Panc1 (cell line): ENCODE results near the gene ZNF420. TPM values are rescaled to one million over a fixed set of nuclear protein-coding genes. Genes with fewer than 3 reads are reported as not detected.

Source experiments
- ATAC-seq: fragments of 200-7000 bp; cut with Tn5 transposase; 2 replicates; pipeline ENCODE4 v1.9.1; 2020; ENCODE audit warnings: mild to moderate bottlenecking, moderate library complexity
- BruUV-seq: library from RNA; stranded (reverse); fragments of 400-500 nt; replicated peaks from 2 replicates; lab custom pipeline; 2021; lab: Mats Ljungman, UMichigan
- CTCF ChIA-PET: fragments of 300-600 bp; sonication (Branson Sonifier 250); formaldehyde crosslinking; loops from one replicate; lab custom pipeline; 2022; ENCODE audit warnings: antibody characterized with exemption; lab: Charles Lee
- POLR2A ChIA-PET: fragments of 300-600 bp; sonication (Branson Sonifier 250); formaldehyde crosslinking; loops from one replicate; lab custom pipeline; 2022; ENCODE audit warnings: antibody characterized with exemption; lab: Charles Lee
- DNase-seq: peaks from one replicate; pipeline ENCODE4 v3.0.0-alpha.2; 2010; ENCODE audit warnings: low read depth, low spot score
- H3K27ac ChIP-seq: 2 replicates; pipeline ENCODE4 v1.5.1; 2011; ENCODE audit warnings: mild to moderate bottlenecking, low read length, inconsistent platforms
- H3K27me3 ChIP-seq: fragments of 200-500 bp; sonication (Bioruptor generic); 2 replicates; pipeline ENCODE4 v1.6.0; 2014; ENCODE audit warnings: low read length, inconsistent platforms; ENCODE audit not compliant: control insufficient read depth, insufficient read depth
- H3K36me3 ChIP-seq: fragments of 200-500 bp; sonication (Bioruptor generic); 2 replicates; pipeline ENCODE4 v1.5.1; 2014; ENCODE audit warnings: inconsistent platforms, mild to moderate bottlenecking, low read length, moderate library complexity; ENCODE audit not compliant: control insufficient read depth, insufficient read depth
- H3K4me1 ChIP-seq: 2 replicates; pipeline ENCODE4 v1.5.1; 2011; ENCODE audit warnings: inconsistent platforms, mild to moderate bottlenecking, low read length, moderate library complexity; ENCODE audit not compliant: control insufficient read depth, insufficient read depth
- H3K4me3 ChIP-seq, 2 experiments: 2 replicates each; pipeline ENCODE4 v1.5.1; 2011 to 2012; ENCODE audit warnings: low read depth in 2 of 2, low read length in 2 of 2, mild to moderate bottlenecking in 2 of 2, inconsistent platforms in 1 of 2, moderate library complexity in 1 of 2
- H3K9me3 ChIP-seq: fragments of 200-500 bp; sonication (Bioruptor generic); 2 replicates; pipeline ENCODE4 v1.5.1; 2014; ENCODE audit warnings: low read depth, mild to moderate bottlenecking, inconsistent platforms, low read length, moderate library complexity; ENCODE audit not compliant: control insufficient read depth, insufficient read depth
- POLR2AphosphoS5 ChIP-seq: IDR thresholded peaks from 2 replicates; pipeline ENCODE4 v1.6.1; 2012; ENCODE audit warnings: mild to moderate bottlenecking, low read depth, low read length, moderate library complexity
- SIN3A ChIP-seq: IDR thresholded peaks from 2 replicates; pipeline ENCODE4 v1.6.1; 2012; ENCODE audit warnings: low read depth, mild to moderate bottlenecking, low read length, moderate library complexity, borderline replicate concordance; ENCODE audit not compliant: insufficient read depth
- TCF7L2 ChIP-seq: IDR thresholded peaks from 2 replicates; pipeline ENCODE4 v1.6.1; 2011; ENCODE audit warnings: mild to moderate bottlenecking, low read depth, low read length, inconsistent platforms
- in situ Hi-C: cut with HindIII; loops from 2 replicates; pipeline ENCODE4 v1.10.0; 2016; ENCODE audit warnings: low sequenced_read_pairs, low pct_unique_long_range_greater_than_20kb
- intact Hi-C: fragments of 100-400 bp; cut with micrococcal nuclease; formaldehyde crosslinking; loops from one replicate; pipeline ENCODE4 v1.10.0; 2022; ENCODE audit not compliant: unreplicated experiment
- total RNA-seq: library from RNA; stranded (reverse); gene quantifications from one replicate; pipeline ENCODE4 v1.2.1, GENCODE V29; 2021; ENCODE audit not compliant: unreplicated experiment
- TF ChIP-seq, protein P1 (sequence below): fragments of 450-650 bp; IDR thresholded peaks from 2 replicates; pipeline ENCODE4 v1.5.1; 2017; ENCODE audit warnings: mild to moderate bottlenecking
- TF ChIP-seq, protein P2 (sequence below), 2 experiments: IDR thresholded peaks; 2 replicates each; pipeline ENCODE4 v1.6.1; 2011 to 2012; ENCODE audit warnings: low read depth in 2 of 2, control low read depth in 1 of 2, low read length in 1 of 2, mild to moderate bottlenecking in 1 of 2, moderate library complexity in 1 of 2; ENCODE audit not compliant: insufficient read depth in 1 of 2

ZNF420 gene
- total RNA-seq, 1 experiment from 2014 or later: 13.7 TPM

DNA sequence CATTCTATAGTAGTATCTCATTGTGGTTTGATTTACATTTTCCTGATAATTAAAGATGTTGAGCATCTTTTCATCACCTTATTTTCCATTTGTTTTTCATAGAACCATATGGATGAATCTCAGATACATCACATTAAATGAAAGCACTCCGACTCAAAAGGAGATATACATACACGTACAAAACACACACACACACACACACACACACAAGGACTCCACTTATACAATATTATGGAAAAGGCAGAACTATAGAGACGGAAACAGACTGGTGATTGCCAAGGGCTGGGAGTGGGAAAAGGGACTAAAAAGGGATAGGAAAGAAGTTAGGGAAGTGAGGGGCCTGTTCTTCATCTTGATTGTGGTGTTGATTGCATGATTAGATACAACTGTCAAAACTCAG lies 70.0 kb downstream of the ZNF420 start:
- CTCF ChIA-PET: no interaction called here
- POLR2A ChIA-PET: no interaction called here
- DNase-seq (no peak), ATAC-seq (no peak)
- no peaks in the 10 kb centered on the region for H3K27me3 ChIP-seq
- peaks cover 58% of the 10 kb centered on the region for H3K9me3 ChIP-seq
- H3K4me1 ChIP-seq: no peaks in the 10 kb centered on the region
- H3K4me3 ChIP-seq: no peak overlapping the region
- TF ChIP-seq SIN3A (no peak), TCF7L2 (no peak), POLR2AphosphoS5 (no peak)
- TF ChIP-seq, protein P1, sequence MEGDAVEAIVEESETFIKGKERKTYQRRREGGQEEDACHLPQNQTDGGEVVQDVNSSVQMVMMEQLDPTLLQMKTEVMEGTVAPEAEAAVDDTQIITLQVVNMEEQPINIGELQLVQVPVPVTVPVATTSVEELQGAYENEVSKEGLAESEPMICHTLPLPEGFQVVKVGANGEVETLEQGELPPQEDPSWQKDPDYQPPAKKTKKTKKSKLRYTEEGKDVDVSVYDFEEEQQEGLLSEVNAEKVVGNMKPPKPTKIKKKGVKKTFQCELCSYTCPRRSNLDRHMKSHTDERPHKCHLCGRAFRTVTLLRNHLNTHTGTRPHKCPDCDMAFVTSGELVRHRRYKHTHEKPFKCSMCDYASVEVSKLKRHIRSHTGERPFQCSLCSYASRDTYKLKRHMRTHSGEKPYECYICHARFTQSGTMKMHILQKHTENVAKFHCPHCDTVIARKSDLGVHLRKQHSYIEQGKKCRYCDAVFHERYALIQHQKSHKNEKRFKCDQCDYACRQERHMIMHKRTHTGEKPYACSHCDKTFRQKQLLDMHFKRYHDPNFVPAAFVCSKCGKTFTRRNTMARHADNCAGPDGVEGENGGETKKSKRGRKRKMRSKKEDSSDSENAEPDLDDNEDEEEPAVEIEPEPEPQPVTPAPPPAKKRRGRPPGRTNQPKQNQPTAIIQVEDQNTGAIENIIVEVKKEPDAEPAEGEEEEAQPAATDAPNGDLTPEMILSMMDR: no peak
- TF ChIP-seq, protein P2, sequence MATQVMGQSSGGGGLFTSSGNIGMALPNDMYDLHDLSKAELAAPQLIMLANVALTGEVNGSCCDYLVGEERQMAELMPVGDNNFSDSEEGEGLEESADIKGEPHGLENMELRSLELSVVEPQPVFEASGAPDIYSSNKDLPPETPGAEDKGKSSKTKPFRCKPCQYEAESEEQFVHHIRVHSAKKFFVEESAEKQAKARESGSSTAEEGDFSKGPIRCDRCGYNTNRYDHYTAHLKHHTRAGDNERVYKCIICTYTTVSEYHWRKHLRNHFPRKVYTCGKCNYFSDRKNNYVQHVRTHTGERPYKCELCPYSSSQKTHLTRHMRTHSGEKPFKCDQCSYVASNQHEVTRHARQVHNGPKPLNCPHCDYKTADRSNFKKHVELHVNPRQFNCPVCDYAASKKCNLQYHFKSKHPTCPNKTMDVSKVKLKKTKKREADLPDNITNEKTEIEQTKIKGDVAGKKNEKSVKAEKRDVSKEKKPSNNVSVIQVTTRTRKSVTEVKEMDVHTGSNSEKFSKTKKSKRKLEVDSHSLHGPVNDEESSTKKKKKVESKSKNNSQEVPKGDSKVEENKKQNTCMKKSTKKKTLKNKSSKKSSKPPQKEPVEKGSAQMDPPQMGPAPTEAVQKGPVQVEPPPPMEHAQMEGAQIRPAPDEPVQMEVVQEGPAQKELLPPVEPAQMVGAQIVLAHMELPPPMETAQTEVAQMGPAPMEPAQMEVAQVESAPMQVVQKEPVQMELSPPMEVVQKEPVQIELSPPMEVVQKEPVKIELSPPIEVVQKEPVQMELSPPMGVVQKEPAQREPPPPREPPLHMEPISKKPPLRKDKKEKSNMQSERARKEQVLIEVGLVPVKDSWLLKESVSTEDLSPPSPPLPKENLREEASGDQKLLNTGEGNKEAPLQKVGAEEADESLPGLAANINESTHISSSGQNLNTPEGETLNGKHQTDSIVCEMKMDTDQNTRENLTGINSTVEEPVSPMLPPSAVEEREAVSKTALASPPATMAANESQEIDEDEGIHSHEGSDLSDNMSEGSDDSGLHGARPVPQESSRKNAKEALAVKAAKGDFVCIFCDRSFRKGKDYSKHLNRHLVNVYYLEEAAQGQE (IDR thresholded peaks at IDR 0.05; ENCODE audit: insufficient read depth in 1 of 2, low read depth in 2 of 2, low read length in 1 of 2): no peak
- no TSS peak for BruUV-seq
- no peak overlapping the region for H3K27ac ChIP-seq
- intact Hi-C loops (no loop called here), in situ Hi-C loops (no loop called here)
- no peaks in the 10 kb centered on the region for H3K36me3 ChIP-seq

GRCh38 chr19:37160153-37160552 lies 81.9 kb downstream of the ZNF420 start:
- POLR2A ChIA-PET: interaction anchor here (0.6 kb wide), 1 partner anchor 219 kb away, joined by 6 read pairs; no protein-coding TSS in a partner anchor
- no peak for DNase-seq
- no peak overlapping the region for H3K4me3 ChIP-seq
- H3K4me1 ChIP-seq: no peaks in the 10 kb centered on the region
- TF ChIP-seq, protein P2 (IDR thresholded peaks at IDR 0.05; ENCODE audit: insufficient read depth in 1 of 2, low read depth in 2 of 2, low read length in 1 of 2): no peak
- TF ChIP-seq SIN3A (no peak), TCF7L2 (no peak), POLR2AphosphoS5 (no peak)
- TF ChIP-seq, protein P1: no peak
- ATAC-seq: no peak
- H3K36me3 ChIP-seq: no peaks in the 10 kb centered on the region
- peaks cover 69% of the 10 kb centered on the region for H3K9me3 ChIP-seq
- intact Hi-C loops: no loop called here
- CTCF ChIA-PET: no interaction called here
- no peak overlapping the region for H3K27ac ChIP-seq
- no peaks in the 10 kb centered on the region for H3K27me3 ChIP-seq
- in situ Hi-C loops: no loop called here
- no TSS peak for BruUV-seq
